ENCODE data around the gene YY2. TPM values are rescaled to one million over a fixed set of nuclear protein-coding genes. Genes with fewer than 3 reads are reported as not detected.
"Not testable (repeated sequence)": the region's sequence is repeated elsewhere in the genome, so short reads cannot be mapped to it uniquely, and the experiment has no call there.

Gene YY2
- total RNA-seq, 2 donors from 2014 or later = 0.39 to 0.56 TPM

DNA sequence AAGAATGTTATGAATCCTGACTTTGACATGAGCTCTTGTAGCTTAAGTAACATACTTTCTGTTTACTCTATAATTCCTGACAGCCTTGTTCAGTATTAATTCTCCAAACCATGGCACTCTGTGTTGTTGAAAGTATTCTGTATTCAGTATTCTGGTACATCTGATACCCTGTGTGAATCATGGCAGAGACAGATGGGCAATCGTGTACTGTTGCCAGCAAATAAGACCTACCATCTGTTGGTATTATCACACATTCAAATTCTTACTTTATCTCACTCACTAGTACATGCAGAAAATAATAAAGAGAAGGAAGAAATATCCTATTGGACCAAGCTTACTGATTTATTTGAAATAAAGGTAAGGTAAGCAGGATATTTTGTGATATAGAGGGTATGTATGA, 8.4 kb upstream of the YY2 start:
- H3K36me3 Mint-ChIP-seq (ENCODE audit: low read depth) = peaks cover 23% of the 10 kb centered on the region
- no peaks in the 10 kb centered on the region for H3K9me3 Mint-ChIP-seq
- H3K4me1 Mint-ChIP-seq = no peaks in the 10 kb centered on the region
- H3K4me3 Mint-ChIP-seq = no peak overlapping the region
- no peak for ATAC-seq (replicated peaks)
- no peaks in the 10 kb centered on the region for H3K27me3 Mint-ChIP-seq
- H3K27ac Mint-ChIP-seq = no peak overlapping the region

- Mint-ChIP-seq H3K4me1 (no peaks in the 10 kb centered on the region), H3K27me3 (no peaks in the 10 kb centered on the region), H3K9me3 (no peaks in the 10 kb centered on the region), H3K4me3 (no peak overlapping the region), H3K36me3 (ENCODE audit: low read depth) (peaks cover 25% of the 10 kb centered on the region), H3K27ac (no peak overlapping the region)
- ATAC-seq (replicated peaks) = no peak
Observed at GRCh38 chrX:21853578-21853977, 2.2 kb upstream of the YY2 start.

DNA sequence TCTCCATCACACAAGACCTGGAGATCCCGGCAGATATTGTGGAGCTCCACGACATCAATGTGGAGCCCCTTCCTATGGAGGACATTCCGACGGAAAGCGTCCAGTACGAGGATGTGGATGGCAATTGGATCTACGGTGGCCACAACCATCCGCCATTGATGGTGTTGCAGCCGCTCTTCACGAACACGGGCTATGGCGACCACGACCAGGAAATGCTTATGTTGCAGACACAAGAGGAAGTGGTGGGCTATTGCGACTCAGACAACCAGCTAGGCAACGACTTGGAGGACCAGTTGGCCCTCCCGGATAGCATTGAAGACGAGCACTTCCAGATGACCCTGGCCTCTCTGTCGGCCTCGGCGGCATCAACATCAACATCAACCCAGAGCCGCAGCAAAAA, 717 bp downstream of the YY2 start:
- H3K9me3 Mint-ChIP-seq = no peaks in the 10 kb centered on the region
- H3K4me1 Mint-ChIP-seq = no peaks in the 10 kb centered on the region

GRCh38 chrX:21863241-21863640, 7.5 kb downstream of the YY2 start:
- H3K27ac Mint-ChIP-seq = no peak overlapping the region
- H3K4me1 Mint-ChIP-seq = no peaks in the 10 kb centered on the region
- no peaks in the 10 kb centered on the region for H3K27me3 Mint-ChIP-seq
- no peak for ATAC-seq (replicated peaks)
- no peaks in the 10 kb centered on the region for H3K36me3 Mint-ChIP-seq (ENCODE audit: low read depth)
- H3K4me3 Mint-ChIP-seq = no peak overlapping the region
- no peaks in the 10 kb centered on the region for H3K9me3 Mint-ChIP-seq

More for the DNA sequence above, 717 bp downstream of the YY2 start:
- ATAC-seq (replicated peaks) = no peak
- no peak overlapping the region for H3K27ac Mint-ChIP-seq
- no peak overlapping the region for H3K4me3 Mint-ChIP-seq
- H3K27me3 Mint-ChIP-seq = no peaks in the 10 kb centered on the region
- peaks cover 21% of the 10 kb centered on the region for H3K36me3 Mint-ChIP-seq (ENCODE audit: low read depth)

DNA sequence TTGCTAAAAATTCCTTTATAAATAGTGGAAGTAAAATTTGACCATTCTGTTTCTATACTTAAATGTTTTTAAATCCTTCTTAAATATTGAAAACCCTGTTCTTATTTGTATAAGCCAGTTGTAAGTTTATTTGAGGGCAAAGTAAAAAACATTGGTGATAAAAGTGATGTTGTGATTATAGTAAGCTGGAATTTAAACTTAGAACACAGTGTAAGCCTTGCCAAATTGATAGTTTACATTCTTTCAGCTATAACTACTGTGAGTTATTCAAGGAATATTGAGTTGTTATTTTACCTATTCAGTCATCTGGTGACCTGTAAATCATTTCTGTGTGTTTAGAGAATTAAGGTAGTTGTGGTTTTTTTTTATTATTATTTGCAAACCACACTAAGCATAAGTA, 9.6 kb downstream of the YY2 start:
- no peaks in the 10 kb centered on the region for H3K27me3 Mint-ChIP-seq
- no peaks in the 10 kb centered on the region for H3K4me1 Mint-ChIP-seq
- no peak overlapping the region for H3K4me3 Mint-ChIP-seq
- no peaks in the 10 kb centered on the region for H3K9me3 Mint-ChIP-seq
- no peak for ATAC-seq (replicated peaks)
- no peaks in the 10 kb centered on the region for H3K36me3 Mint-ChIP-seq (ENCODE audit: low read depth)
- H3K27ac Mint-ChIP-seq = no peak overlapping the region

- H3K27me3 Mint-ChIP-seq = no peaks in the 10 kb centered on the region
- ATAC-seq (replicated peaks) = no peak
- no peak overlapping the region for H3K4me3 Mint-ChIP-seq
- no peaks in the 10 kb centered on the region for H3K9me3 Mint-ChIP-seq
- H3K4me1 Mint-ChIP-seq = no peaks in the 10 kb centered on the region
- H3K27ac Mint-ChIP-seq = no peak overlapping the region
- no peaks in the 10 kb centered on the region for H3K36me3 Mint-ChIP-seq (ENCODE audit: low read depth)
Observed at GRCh38 chrX:21870494-21870893, 14.7 kb downstream of the YY2 start.

DNA sequence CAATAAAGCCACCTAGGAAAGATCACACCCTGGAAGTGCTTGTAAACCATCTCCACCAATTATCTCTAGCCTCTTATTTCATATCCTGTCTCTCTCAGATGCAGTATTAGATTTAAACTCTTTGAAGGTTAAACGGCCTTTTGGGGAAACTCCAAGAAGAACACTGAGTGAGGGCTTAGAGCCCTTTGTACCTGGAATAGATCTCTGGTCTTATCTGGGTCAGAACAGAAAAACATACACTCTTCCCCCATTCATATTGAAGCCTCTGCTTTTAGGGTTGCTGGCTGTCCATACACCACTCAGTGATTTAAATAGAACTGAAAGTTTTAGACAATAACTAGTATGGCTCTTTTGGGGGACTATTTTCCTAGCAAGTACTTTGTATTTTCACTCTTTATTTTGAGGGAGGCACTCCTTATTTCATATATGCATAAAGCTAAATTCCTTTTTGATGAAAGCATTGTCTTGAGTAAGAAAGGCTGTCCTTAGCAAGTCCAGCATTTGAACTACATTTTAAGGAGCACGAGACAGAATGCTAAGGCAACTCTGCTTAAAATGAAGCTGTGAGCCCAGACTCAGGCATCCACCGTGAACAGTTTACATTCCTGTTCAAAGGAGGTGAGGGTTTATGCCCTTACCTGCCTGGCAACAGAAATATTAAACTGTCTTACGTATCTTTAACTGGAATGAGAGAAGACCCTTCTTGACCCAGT, 17.4 kb downstream of the YY2 start:
- Mint-ChIP-seq H3K4me3 (no peak overlapping the region), H3K9me3 (no peaks in the 10 kb centered on the region), H3K4me1 (no peaks in the 10 kb centered on the region), H3K36me3 (ENCODE audit: low read depth) (no peaks in the 10 kb centered on the region), H3K27me3 (no peaks in the 10 kb centered on the region), H3K27ac (no peak overlapping the region)
- ATAC-seq (replicated peaks) = no peak

- not testable (repeated sequence) for H3K4me3 Mint-ChIP-seq; H3K27me3 Mint-ChIP-seq; H3K9me3 Mint-ChIP-seq; H3K4me1 Mint-ChIP-seq; H3K27ac Mint-ChIP-seq; ATAC-seq (replicated peaks); H3K36me3 Mint-ChIP-seq (ENCODE audit: low read depth)
Observed at GRCh38 chrX:21874182-21874581, 18.4 kb downstream of the YY2 start.

- H3K27ac Mint-ChIP-seq = no peak overlapping the region
- H3K9me3 Mint-ChIP-seq = no peaks in the 10 kb centered on the region
- H3K4me3 Mint-ChIP-seq = no peak overlapping the region
- H3K4me1 Mint-ChIP-seq = no peaks in the 10 kb centered on the region
- ATAC-seq (replicated peaks) = no peak
- H3K36me3 Mint-ChIP-seq (ENCODE audit: low read depth) = no peaks in the 10 kb centered on the region
- no peaks in the 10 kb centered on the region for H3K27me3 Mint-ChIP-seq
Observed at GRCh38 chrX:21875013-21875412, 19.2 kb downstream of the YY2 start.

- ATAC-seq (replicated peaks) = peak; percentile 52
- H3K4me1 Mint-ChIP-seq = no peaks in the 10 kb centered on the region
- no peaks in the 10 kb centered on the region for H3K36me3 Mint-ChIP-seq (ENCODE audit: low read depth)
- no peaks in the 10 kb centered on the region for H3K27me3 Mint-ChIP-seq
- H3K9me3 Mint-ChIP-seq = no peaks in the 10 kb centered on the region
- H3K27ac Mint-ChIP-seq = no peak overlapping the region
- H3K4me3 Mint-ChIP-seq = no peak overlapping the region
Observed at GRCh38 chrX:21881881-21882574, 26.2 kb downstream of the YY2 start.

- ATAC-seq (replicated peaks) = no peak
- no peaks in the 10 kb centered on the region for H3K9me3 Mint-ChIP-seq
- no peaks in the 10 kb centered on the region for H3K27me3 Mint-ChIP-seq
- no peak overlapping the region for H3K27ac Mint-ChIP-seq
- H3K4me1 Mint-ChIP-seq = no peaks in the 10 kb centered on the region
- H3K36me3 Mint-ChIP-seq (ENCODE audit: low read depth) = no peaks in the 10 kb centered on the region
- no peak overlapping the region for H3K4me3 Mint-ChIP-seq
Observed at GRCh38 chrX:21883258-21883657, 27.5 kb downstream of the YY2 start.

DNA sequence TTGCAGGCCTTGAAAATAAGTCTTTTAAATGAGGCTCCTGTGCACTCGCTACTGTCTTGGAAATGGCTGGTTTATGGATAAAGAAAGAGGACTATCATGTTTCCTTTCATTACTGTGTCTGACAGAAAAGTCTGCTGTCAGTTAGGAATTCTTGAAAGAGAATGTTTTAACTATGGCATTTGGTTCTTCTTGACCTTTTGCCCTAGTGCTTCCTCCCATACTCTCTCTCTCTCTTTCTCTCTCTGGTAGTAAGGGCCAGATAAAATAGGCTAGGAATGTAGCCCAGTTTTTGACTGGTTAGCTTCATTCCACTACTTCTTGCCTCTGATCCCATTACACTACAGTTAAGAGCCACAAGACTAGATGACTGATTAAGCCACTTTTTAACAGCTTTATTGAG, 29.8 kb downstream of the YY2 start:
- H3K36me3 Mint-ChIP-seq (ENCODE audit: low read depth) = no peaks in the 10 kb centered on the region
- H3K4me1 Mint-ChIP-seq = no peaks in the 10 kb centered on the region
- H3K9me3 Mint-ChIP-seq = no peaks in the 10 kb centered on the region

DNA sequence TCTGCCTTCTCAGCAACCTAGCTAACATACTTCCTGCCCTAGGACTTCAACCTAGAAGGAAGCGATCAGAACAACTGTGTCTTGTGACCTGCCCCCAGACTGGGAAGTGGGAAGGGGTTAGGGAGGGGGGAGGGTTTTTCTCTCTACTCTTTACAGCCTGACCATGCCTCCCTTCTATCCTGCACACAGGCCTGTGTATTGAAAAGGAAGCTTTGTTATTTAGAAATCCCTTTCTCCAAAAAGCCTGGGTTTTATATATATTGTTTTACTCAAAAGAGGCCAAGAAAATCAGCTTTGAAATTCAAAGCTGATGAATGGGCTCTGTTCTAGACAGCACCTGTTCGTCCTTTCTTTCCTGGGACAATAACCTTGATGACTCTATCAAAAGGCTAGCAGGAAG, 49.5 kb downstream of the YY2 start:
- Mint-ChIP-seq H3K27ac (no peak overlapping the region), H3K9me3 (no peaks in the 10 kb centered on the region), H3K4me1 (no peaks in the 10 kb centered on the region), H3K4me3 (no peak overlapping the region), H3K27me3 (no peaks in the 10 kb centered on the region), H3K36me3 (ENCODE audit: low read depth) (no peaks in the 10 kb centered on the region)
- no peak for ATAC-seq (replicated peaks)

More for the DNA sequence above, 29.8 kb downstream of the YY2 start:
- ATAC-seq (replicated peaks) = no peak
- Mint-ChIP-seq H3K4me3 (no peak overlapping the region), H3K27me3 (no peaks in the 10 kb centered on the region), H3K27ac (no peak overlapping the region)

GRCh38 chrX:21905953-21906352, 50.2 kb downstream of the YY2 start:
- no peak overlapping the region for H3K4me3 Mint-ChIP-seq

GRCh38 chrX:21907260-21907659, 51.5 kb downstream of the YY2 start:
- no peak overlapping the region for H3K4me3 Mint-ChIP-seq
- no peaks in the 10 kb centered on the region for H3K9me3 Mint-ChIP-seq
- H3K4me1 Mint-ChIP-seq = peaks cover 4% of the 10 kb centered on the region
- no peaks in the 10 kb centered on the region for H3K27me3 Mint-ChIP-seq
- no peak for ATAC-seq (replicated peaks)
- H3K36me3 Mint-ChIP-seq (ENCODE audit: low read depth) = no peaks in the 10 kb centered on the region
- H3K27ac Mint-ChIP-seq = no peak overlapping the region

More at GRCh38 chrX:21905953-21906352, 50.2 kb downstream of the YY2 start:
- no peak overlapping the region for H3K27ac Mint-ChIP-seq
- no peaks in the 10 kb centered on the region for H3K36me3 Mint-ChIP-seq (ENCODE audit: low read depth)
- ATAC-seq (replicated peaks) = no peak
- no peaks in the 10 kb centered on the region for H3K27me3 Mint-ChIP-seq
- no peaks in the 10 kb centered on the region for H3K9me3 Mint-ChIP-seq
- no peaks in the 10 kb centered on the region for H3K4me1 Mint-ChIP-seq
